ENCODE data around the gene ARHGAP24. TPM values are rescaled to one million over a fixed set of nuclear protein-coding genes. Genes with fewer than 3 reads are reported as not detected.

The ARHGAP24 gene
- polyA plus RNA-seq, 3 donors = 12.5 to 32.0 (median 18.8) TPM

DNA sequence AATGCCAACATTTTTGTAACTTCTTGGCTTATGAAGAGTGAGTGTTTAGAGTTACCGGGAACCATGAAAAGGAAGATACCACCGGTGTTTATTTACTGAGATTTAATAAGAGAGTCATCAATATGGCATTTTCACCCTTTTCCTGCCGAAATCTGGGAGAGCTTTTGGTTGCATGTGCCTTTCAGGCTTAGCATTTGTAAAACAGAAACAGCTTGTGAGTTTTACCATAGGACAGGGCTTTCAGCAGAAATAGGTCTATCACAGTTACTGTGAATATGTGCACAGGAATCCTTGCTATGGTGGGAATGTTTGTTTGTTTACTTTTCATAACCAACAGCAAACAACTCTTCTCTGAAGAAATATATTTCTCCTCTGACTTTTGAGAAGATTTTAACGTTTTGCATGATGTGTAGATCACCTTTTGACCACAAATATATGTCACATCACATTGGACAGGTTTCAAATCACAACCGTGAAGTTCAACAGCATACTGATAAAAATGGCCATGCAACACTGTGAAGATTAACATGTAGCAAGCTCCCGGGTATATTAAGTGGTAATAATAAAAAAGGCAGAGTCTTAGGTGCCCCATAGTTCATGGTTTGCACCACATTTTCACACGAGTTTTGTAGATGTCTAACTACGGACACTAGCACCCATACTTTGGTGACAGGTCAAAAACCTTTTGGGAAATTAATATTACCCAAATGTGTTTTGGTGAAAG lies 21.3 kb downstream of the ARHGAP24 start:
- Histone ChIP-seq H3K4me2 (replicated peaks; ENCODE audit: extremely low read depth, low read length, poor library complexity, severe bottlenecking) (no peak overlapping the region), H2AFZ (ENCODE audit: insufficient read depth, low read depth, low read length, poor library complexity, severe bottlenecking) (no peak overlapping the region), H3K4me1 (ENCODE audit: control insufficient read depth in 1 of 2, insufficient read depth in 2 of 2, low read length in 2 of 2) (peaks cover 31 to 44% of the 10 kb centered on the region in 2 donors), H4K20me1 (ENCODE audit: insufficient read depth, low read length) (peaks cover 16% of the 10 kb centered on the region), H3K9ac (ENCODE audit: insufficient read depth, low read length, poor library complexity, severe bottlenecking) (no peak overlapping the region), H3K9me3 (replicated peaks in 1 of 2; ENCODE audit: control insufficient read depth in 1 of 2, insufficient read depth in 1 of 2, low read length in 2 of 2) (no peaks in the 10 kb centered on the region), H3K36me3 (replicated peaks in 1 of 2; ENCODE audit: control insufficient read depth in 1 of 2, insufficient read depth in 2 of 2, low read length in 2 of 2) (no peaks in the 10 kb centered on the region), H3K79me2 (ENCODE audit: insufficient read depth, low read length) (peaks cover 52% of the 10 kb centered on the region), H3K27me3 (ENCODE audit: control insufficient read depth in 2 of 2, insufficient read depth in 2 of 2, low read length in 2 of 2) (no peaks in the 10 kb centered on the region), H3K4me3 (replicated peaks in 1 of 3; ENCODE audit: low read depth in 2 of 3, low read length in 3 of 3) (no peak overlapping the region), H3K27ac (ENCODE audit: low read depth in 1 of 2, low read length in 2 of 2) (peak overlapping the region in 1 of 2 donors; percentile 10)
- intact Hi-C loops (cut with micrococcal nuclease) = no loop called here
- no peak for DNase-seq
- Mint-ChIP-seq H3K27ac (peak overlapping the region in 2 of 7 donors; percentile 25 to 46), H3K9me3 (peaks cover 0 to 6% (median 2%) of the 10 kb centered on the region in 7 donors), H3K4me3 (no peak overlapping the region), H3K36me3 (peaks cover 2 to 13% of the 10 kb centered on the region in 2 donors), H3K4me1 (peaks cover 43% of the 10 kb centered on the region), H3K27me3 (ENCODE audit: low read depth in 3 of 3) (peaks cover 0 to 1% (median 0%) of the 10 kb centered on the region in 3 donors)
- TF ChIP-seq, protein P1, sequence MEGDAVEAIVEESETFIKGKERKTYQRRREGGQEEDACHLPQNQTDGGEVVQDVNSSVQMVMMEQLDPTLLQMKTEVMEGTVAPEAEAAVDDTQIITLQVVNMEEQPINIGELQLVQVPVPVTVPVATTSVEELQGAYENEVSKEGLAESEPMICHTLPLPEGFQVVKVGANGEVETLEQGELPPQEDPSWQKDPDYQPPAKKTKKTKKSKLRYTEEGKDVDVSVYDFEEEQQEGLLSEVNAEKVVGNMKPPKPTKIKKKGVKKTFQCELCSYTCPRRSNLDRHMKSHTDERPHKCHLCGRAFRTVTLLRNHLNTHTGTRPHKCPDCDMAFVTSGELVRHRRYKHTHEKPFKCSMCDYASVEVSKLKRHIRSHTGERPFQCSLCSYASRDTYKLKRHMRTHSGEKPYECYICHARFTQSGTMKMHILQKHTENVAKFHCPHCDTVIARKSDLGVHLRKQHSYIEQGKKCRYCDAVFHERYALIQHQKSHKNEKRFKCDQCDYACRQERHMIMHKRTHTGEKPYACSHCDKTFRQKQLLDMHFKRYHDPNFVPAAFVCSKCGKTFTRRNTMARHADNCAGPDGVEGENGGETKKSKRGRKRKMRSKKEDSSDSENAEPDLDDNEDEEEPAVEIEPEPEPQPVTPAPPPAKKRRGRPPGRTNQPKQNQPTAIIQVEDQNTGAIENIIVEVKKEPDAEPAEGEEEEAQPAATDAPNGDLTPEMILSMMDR (IDR thresholded peaks at IDR 0.05) = no peak
- WGBS (ENCODE audit: insufficient coverage) = no CpG with 5 or more reads among the region's 8 CpGs

DNA sequence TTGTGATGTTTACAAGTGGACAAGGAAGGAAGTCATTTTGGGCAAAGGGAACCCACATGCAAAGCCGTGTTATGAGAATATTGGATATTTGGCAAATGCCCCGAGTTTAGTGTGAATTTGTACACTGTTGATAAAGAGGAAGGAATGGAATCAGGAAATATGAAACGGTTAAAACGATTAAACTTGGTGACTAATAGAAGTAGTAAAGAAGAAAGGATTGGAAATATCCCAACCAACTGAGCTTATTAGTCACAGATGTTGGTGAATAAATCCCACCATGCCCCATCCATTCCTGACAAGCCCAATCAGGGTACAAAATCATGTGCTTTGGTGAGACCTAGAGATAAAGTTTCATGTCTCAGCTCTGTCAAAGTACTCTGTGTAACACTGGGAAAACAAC lies 22.0 kb downstream of the ARHGAP24 start:
- Histone ChIP-seq H4K20me1 (ENCODE audit: insufficient read depth, low read length) (peaks cover 10% of the 10 kb centered on the region), H3K9me3 (replicated peaks in 1 of 2; ENCODE audit: control insufficient read depth in 1 of 2, insufficient read depth in 1 of 2, low read length in 2 of 2) (no peaks in the 10 kb centered on the region), H3K4me2 (replicated peaks; ENCODE audit: extremely low read depth, low read length, poor library complexity, severe bottlenecking) (no peak overlapping the region), H3K79me2 (ENCODE audit: insufficient read depth, low read length) (peaks cover 46% of the 10 kb centered on the region), H3K9ac (ENCODE audit: insufficient read depth, low read length, poor library complexity, severe bottlenecking) (no peak overlapping the region), H2AFZ (ENCODE audit: insufficient read depth, low read depth, low read length, poor library complexity, severe bottlenecking) (no peak overlapping the region), H3K27me3 (ENCODE audit: control insufficient read depth in 2 of 2, insufficient read depth in 2 of 2, low read length in 2 of 2) (no peaks in the 10 kb centered on the region), H3K4me1 (ENCODE audit: control insufficient read depth in 1 of 2, insufficient read depth in 2 of 2, low read length in 2 of 2) (peaks cover 31 to 44% of the 10 kb centered on the region in 2 donors), H3K4me3 (replicated peaks in 1 of 3; ENCODE audit: low read depth in 2 of 3, low read length in 3 of 3) (no peak overlapping the region), H3K36me3 (replicated peaks in 1 of 2; ENCODE audit: control insufficient read depth in 1 of 2, insufficient read depth in 2 of 2, low read length in 2 of 2) (no peaks in the 10 kb centered on the region), H3K27ac (ENCODE audit: low read depth in 1 of 2, low read length in 2 of 2) (no peak overlapping the region)
- Mint-ChIP-seq H3K9me3 (peaks cover 0 to 7% (median 2%) of the 10 kb centered on the region in 7 donors), H3K27ac (peak overlapping the region in 2 of 7 donors; percentile 35 to 78), H3K4me1 (peaks cover 47% of the 10 kb centered on the region), H3K4me3 (no peak overlapping the region), H3K27me3 (ENCODE audit: low read depth in 3 of 3) (peaks cover 0 to under 1% (median 0%) of the 10 kb centered on the region in 3 donors), H3K36me3 (peaks cover 2 to 13% of the 10 kb centered on the region in 2 donors)
- intact Hi-C loops (cut with micrococcal nuclease) = no loop called here
- 0% methylated on average over 1 of the region's 4 CpGs for WGBS (ENCODE audit: insufficient coverage)
- peak; percentile 29 to 58 (median 56) for DNase-seq
- TF ChIP-seq, protein P1 (IDR thresholded peaks at IDR 0.05) = no peak

Data from CD14-positive monocyte (primary cell).